ENCODE data around the gene RICTOR.
"Not testable (repeated sequence)": the region's sequence is repeated elsewhere in the genome, so short reads cannot be mapped to it uniquely, and the experiment has no call there.

Gene RICTOR

DNA sequence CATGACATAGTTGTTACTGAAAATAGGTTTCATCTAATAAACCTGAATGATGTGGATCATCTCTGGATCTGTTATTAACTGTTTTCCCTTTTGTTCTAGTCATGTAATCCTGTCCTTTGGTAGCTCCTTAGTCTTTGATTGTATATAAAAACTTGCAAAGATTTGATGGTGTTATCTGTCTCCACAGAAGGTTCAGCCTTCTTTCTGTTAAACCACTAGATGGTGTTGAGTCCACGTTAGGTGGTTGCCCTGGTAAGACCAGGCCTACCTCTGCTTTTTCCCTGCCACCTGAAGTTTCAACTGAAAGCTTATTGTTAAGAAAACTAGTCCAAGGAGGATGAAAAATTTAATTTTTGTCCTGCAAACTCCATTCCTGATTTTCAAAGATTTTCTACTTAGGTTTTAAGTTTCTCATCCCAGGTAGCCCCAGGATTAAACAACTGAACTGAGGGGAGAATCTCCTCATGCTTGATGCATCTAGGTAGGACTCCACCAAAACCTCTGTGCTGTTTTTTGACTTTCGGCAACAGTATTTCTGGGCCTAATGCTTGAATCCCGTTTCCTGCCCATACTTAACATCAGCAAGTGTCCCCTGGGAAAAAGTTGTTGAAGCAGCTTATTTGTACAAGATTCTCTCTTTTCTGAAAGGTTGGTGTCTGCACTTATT is 68.5 kb downstream of the RICTOR start:
- DNase-seq: no peak

DNA sequence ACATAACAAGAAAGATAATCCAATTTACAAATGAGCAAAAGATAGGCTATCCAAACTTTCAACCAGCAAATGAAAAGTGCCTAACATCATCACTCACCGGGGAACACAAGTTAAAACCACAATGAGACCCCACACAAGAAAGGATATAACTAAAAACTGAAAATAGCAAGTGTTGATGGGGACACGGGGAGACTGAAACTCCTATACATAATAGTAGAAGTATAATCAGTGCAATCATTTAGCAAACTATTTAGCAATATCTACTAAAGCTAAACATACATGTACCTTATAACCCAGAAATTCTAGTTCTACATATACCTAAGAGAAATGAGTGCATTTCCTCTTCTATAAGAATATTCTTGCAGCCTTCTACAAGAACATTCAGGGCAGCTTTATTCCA is 72.5 kb downstream of the RICTOR start:
- no peak for DNase-seq

DNA sequence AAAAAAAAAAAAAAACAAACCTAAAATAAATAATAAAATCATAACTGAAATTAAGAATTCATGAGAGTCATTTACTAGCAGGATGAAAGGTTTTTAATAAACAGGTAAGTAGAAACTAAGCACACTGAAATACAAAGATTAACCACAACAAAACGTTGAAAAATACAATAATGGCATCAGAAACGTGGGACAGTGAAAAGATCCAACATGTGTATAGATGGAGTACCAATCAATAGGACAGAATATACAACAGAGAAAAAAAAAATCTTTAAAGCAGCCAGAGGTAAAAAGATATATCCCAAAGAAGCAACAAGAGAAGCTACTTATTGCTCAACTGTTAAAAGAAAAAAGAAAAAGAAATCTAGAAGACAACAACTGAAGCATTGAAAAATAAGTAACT is 75.2 kb downstream of the RICTOR start:
- DNase-seq: no peak

DNA sequence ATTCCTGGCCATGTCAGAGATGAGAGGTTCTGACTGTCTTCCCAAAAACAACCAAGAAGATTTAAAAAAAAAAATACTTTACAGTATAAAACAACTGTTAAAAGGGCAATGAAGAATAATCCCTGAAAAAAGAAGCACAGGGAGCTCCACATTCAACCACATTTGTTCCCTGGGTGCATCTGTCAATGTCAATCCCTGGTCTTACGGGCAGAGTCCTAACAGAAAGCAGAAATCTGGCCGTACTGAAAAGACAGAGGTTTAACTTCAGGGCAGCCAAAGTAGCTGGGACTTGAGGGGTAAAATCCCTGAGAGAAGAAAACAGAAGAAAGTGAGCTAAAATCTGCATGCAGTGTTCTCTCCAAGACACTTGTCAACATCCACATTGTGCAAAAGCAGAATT is 76.6 kb downstream of the RICTOR start:
- DNase-seq: no peak

DNA sequence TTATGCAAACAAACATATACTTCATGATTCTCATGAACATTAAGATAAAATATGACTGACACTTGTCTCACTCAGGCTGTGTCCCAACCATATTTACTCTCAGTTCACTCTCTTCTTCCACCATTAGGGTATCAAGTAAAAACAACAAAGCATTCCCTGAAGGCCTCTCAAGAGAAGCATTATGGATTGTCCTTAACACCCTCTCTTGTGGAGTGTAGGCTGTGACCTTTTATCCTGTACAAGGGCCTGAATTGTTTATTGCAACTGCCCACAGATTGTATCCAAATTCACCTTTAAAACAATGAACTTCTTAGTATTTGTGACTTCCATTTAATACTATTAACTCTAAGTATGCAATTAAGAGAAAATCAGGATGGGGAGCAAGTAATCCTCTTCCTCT is 78.1 kb downstream of the RICTOR start:
- no peak for DNase-seq

DNA sequence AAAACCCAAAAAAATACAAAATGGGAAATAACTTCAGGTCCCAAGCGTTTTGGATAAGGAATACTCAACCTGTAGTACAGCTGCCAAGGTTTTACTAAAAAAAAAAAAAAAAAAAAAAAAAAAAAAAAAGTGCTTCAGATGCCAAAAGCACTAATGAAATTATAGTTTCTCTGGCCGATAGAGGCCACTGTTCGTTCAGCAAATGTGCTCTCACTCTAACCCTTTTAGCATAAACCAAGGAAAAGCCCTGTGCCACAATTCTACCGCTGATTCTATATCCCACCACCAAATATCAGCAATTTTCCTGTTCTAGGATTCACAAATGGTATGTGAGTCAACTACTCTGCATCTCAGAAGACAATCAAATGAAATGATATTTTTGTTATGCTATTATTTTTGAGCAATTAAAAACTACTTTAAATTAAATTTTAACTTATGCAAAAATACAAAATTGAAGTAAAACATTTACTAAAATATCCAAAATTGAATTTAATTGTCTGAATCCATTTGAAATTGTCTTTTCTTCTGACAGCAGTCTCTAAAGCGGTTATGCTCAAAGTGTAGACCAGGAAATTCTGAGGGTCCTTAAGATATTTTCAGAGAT is 79.8 kb downstream of the RICTOR start:
- peak; percentile 36 for DNase-seq

DNA sequence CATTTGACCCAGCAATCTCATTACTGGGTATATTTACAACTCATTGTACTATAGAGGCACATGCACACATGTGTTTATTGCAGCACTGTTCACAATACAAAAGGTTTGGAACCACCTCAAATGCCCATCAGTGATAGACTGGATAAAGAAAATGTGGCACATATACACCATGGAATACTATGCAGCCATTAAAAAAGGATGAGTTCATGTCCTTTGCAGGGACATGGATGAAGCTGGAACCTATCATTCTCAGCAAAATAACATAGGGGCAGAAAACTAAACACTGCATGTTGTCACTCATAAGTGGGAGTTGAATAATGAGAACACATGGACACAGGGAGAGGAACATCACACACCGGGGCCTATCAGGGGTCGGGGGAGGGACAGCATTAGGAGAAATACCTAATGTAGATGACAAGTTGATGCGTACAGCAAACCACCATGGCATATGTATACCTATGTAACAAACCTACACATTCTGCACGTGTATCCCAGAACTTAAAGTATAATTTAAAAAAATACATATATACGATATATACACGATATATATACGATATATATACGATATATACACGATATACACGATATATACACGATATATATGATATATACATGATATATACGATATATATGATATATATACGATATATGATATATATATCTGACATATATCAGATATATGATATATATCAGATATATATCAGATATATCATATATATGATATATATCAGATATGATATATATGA is 84.1 kb downstream of the RICTOR start:
- not testable (repeated sequence) for DNase-seq

DNA sequence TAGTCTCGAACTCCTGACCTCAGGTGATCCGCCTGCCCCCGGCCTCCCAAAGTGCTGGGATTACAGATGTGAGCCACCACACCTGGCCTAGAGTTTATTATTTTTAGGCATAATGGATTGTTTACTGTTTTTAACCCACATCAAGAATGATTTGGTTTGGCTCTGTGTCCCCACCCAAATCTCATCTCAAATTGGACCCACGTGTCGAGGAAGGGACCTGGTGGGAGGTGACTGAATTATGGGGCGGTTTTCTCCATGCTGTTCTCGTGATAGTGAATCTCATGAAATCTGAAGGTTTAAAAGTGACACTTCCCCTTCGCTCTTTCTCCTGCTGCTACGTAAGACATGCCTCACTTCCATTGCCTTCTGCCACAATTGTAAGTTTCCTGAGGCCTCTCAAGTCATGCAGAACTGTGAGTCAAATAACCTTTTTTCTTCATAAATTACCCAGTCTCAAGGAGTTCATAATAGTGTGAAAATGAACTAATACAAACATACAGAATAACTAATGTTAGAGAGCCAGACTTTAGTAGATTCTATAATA is 88.2 kb downstream of the RICTOR start:
- no peak for DNase-seq

DNA sequence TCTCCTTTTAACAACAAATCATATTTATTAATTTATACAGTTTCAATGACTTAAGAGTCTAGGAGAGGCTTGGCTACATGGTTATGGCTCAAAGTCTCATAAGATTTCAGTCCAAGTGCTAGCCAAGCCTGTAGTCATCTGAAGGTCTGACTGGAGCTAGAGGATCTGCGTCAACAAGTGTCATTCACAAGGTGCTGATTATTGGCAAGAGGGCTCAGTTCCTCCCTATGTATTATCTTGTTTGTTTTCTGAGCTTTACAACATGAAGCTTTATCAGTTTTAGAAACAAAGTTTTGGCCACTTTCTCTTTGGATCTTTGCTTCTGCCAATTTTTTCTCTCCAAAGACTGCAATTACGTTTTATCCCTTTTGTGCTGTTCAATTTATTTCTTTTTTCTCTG is 94.7 kb downstream of the RICTOR start:
- no peak for DNase-seq

DNA sequence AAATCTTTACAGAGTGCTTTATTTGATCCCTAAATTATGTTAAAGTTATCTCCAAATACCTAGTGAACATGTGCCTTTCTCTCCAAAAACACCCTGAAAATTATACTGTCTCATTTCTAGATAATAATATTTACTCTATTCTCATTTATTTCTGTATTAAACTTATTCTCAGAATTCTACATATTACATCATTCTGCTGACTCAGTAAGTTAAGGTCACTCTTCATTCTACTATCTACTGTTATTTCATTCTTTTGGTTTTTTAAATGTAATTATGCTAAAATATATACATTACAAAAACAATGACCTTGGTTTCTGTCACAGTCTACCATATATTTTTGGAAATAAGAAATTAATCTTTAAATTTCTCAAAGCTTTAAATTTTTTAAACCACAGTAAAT is 96.2 kb downstream of the RICTOR start:
- DNase-seq: no peak

DNA sequence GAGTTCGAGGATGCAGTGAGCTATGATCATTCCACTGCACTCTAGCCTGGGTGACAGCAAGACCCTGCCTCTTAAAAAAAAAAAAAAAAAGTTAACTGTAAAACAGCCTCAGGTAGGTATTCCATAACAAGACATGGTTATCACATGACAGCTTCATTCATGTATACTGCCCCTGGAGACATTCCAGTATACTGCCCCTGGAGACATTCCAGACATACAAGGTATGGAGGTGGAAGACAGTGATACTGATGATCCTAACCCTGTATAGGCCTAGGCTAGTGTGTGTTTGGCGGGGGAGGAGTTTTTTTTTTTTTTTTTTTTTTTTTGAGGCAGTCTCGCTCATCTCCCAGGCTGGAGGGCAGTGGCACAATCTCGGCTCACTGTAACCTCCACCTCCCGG is 105.5 kb downstream of the RICTOR start:
- no peak for DNase-seq

DNA sequence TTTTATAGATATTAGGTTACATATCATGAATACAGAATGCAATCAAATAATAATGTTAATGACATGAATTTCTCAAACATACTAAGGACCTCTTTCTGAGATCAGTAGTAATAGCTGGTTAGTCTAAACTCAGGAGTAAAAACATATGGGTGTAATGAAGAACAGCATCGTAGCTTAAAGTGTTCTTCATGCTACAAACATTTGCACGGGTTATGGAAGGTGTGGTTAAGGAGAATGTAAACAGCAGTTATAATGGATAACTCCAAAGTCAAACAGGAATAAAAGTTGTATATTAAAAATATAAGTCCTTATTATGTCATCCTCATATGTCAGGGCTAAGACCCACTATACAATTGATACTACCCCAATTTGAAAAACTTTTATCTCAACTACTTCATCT is 112.5 kb downstream of the RICTOR start:
- DNase-seq: no peak

DNA sequence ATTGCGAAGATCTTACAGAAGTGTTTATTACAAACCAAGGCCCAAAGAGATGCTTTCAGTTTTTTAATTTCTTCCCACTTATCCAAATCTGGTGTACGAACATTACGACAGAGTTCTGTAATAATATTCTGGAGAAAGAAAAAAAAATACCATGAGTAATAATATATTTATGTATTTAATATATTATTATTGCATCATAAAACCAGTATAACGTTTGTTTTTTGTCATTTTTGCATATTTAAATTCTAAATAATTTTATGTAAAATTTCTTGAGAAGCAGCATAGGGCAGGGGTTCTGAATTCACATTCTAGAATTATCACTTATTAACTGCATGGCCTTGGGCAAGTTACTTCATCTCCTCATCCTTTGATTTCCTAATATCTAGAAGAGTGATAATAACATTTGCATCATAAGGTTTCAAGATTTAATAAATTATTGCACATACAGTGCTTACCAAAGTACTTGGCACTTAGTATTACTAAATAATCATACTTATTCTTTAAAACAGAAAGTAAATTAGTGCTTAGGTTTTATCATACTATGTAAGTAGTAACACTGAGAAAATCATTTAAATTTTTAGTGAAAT is 120.7 kb downstream of the RICTOR start:
- DNase-seq: peak; percentile 24

DNA sequence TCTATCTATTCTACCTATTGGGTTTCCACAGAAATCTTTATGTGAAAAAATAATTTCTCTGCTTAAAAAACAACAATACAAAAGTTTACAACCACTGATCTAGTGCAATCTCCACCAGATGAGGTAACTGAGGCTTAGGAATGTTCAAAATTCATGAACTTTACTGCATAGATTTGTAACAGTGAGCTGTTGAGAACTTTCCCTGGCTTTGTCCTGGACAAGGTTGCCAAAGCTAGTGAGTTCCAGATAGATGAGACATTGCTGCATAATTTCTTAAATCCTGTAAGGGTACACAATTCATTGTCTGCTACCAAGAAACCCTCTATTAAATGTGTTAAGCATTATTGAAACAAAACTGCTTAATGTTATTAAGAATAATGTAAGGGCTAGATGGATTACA is 125.7 kb downstream of the RICTOR start:
- no peak for DNase-seq

DNA sequence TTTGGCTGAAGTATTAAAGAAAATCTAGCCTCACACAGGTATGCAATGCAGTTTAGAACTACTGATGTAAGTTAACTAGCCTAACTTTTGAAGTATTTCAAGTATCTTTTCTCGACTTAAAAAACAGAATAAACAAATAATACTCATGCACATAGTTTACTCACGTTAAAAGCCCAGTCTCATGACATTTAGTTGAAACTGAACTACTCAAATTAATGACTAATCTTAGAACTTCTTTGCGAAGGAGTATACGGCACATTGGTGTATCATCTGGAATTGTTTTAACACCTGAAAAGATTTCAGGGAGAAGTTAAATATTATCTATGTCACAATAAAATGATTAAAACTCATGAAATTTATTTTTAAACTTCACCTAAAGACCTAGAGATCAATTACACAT is 129.9 kb downstream of the RICTOR start:
- no peak for DNase-seq

DNA sequence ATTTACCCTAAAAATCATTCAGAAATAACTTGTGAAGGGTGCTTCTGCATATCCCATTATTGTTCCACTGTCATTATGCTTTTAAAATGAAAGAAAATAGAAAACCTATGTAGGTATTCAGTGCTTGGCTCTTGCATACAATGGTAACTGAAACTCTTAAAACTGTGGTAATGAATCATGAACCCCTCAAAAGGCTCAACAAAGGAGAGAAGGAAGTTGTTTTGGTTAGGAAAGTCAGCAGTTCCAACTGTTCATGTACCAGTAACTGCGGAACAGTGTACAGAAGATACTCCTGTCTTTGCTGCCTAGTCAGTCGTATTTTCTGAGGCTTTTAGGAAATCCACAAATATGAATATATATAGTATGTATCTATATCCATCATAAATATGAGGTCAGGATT is 132.3 kb downstream of the RICTOR start:
- no peak for DNase-seq

DNA sequence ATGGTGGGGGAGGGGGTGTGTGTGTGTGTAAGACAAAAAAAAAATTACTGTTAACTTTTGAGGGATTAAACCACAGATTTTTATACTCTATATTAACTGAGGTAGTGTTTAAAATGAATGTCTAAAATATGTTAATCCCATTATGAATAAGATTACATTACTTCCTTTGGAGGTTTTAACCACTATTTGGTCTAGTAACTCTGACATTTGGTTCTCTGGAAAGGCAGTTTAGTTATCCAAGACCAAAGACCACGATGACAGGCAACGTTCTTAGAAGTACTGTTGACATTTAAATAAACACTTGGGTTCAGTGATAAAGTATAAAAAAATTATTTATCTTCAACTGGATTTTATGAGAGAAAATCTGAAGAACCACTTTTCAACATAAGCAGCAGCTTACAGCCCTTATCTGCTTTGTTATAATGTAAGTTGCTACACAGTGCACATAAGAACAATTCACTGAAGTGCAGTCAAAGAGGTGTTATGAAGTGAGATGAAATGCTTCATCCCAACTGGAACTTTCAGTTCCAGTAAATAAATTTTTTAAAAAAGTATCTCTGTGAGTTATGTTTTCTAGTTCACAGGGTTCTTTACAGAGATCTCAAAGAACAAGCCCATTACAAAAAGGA is 133.9 kb downstream of the RICTOR start:
- DNase-seq: no peak

DNA sequence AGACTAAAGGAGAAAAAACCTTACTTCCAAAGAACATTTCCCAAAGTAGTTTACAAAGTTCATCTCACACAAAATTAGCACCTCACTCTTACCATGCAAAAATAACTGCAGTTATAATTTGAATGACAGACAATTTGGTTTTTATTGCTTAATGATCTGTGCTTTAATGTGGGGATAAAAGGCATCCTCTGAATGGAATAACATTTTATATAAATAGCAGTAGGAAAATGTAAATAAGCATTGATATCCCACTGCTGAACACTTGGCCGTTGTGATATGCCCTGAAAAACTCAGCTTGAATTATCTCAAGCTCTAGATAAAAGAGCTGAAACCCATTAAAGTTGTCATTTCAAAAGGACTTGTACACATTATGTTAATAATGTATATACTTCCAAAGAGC is 135.2 kb downstream of the RICTOR start:
- no peak for DNase-seq

DNA sequence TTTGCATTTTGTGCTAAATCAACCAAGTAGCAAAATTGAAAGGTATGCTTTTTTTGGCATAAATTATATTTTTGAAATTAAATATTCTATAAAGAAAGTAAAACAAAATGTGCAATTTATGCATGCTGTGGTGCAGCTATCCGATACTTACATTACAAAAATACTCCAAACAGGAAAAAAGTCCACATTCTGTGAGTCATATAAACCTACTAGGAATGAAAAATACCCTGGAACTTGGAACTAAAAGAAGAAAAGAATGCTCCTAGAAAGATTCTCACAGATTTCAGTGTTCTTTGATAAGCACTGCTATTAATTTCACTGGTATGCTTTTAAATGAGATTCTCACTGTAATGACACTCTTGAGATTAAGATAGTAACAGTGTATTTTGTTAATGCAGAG is 135.8 kb downstream of the RICTOR start:
- no peak for DNase-seq

DNA sequence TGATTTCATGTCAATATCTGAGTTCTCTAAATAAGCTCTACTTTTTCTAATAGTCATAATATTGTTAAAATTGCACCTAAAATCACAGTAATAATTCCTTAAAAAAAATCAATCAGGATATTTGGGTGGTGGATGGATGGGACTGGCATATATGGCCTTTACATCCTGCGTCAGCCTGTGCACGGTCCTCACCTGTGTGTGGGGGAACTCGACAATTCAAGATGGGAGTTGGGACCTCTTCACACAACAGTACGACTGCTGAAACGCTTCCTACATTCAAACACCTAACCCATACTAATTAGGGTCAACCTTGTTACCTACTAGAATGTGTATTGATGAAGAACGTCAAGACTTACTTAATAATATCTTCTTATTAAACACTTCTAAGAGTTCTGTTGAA is 137.9 kb downstream of the RICTOR start:
- no peak for DNase-seq

DNA sequence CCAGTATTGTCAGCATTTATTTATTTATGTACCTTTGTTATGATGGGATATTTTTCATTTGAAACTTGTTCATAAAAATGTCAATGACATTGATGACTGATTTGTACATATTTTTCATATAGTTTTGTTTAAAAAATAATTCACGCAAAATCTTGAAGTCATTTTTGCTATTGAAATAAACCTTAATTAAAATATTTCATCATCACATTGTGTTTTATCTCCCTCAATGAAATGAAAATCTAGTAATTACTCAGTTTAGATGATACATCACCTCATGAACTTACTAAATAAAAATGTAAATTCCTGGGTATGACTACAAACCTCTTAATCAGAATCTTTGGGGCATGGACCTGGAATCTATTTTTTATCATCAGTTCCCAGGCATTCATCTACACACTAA is 138.8 kb downstream of the RICTOR start:
- no peak for DNase-seq

DNA sequence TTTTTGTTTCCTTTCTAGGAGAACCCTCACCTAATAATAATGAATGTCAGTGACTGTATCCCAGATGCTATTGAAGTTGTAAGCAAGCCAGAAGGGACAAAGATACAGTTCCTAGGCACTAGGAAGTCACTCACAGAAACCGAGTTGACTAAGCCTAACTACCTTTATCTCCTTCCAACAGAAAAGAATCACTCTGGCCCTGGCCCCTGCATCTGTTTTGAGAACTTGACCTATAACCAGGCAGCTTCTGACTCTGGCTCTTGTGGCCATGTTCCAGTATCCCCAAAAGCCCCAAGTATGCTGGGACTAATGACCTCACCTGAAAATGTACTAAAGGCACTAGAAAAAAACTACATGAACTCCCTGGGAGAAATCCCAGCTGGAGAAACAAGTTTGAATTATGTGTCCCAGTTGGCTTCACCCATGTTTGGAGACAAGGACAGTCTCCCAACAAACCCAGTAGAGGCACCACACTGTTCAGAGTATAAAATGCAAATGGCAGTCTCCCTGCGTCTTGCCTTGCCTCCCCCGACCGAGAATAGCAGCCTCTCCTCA is 141.3 kb downstream of the RICTOR start:
- no peak for DNase-seq

DNA sequence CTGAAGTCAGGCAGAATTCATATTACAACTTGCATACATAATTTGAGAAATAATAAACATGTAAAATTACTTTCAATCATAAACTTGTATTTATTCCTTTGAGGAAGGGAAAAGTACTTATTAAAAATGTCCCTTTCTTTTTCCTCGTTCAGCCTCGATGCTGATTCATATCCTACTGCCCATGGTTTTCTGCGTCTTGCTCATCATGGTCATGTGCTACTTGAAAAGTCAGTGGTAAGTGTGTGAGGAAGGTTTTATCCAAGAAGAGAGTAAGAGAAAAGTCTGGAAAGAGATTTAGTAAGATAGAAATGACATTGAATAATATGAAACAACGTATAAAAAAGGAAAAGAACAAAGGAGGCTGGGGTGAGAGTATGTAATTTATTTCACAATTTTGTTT is 142.5 kb downstream of the RICTOR start:
- peak; percentile 29 for DNase-seq

Data from inflammatory macrophage treated with lipopolysaccharide for 4 hours (primary cell).